HG02885 (cell line): ENCODE results near the gene ADD1.

Experiments used
- ATAC-seq: cut with Tn5 transposase; IDR thresholded peaks from one replicate; pipeline ENCODE4 v1.9.1; 2021; ENCODE audit warnings: mild to moderate bottlenecking; ENCODE audit not compliant: unreplicated experiment, poor library complexity

The ADD1 gene

DNA sequence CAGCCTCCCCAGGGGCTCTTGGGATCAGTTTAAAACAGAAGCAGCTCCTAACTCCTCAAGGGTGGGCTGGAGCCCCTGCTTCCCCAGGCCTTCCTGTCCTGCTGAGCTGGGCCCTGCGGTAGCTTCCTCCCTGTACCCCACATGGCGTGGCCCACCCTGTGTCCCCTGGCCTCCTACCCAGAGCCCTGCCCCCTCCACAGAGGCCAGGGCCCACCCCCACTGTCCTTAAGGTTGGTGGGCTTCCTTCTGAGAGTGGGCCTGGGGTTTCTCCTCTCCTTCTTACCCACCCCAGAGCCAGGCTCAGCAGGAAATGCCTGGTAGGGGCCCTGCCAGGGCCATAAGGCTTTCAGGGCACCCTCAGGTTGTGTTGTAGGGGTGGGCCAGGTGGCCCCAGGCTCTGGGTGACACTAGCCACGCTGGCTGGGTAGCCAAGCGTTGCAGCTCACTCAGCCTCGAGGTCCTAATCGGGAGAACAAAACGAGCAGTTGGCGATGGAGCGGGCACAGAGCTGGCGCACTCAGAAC lies 39.1 kb upstream of the ADD1 start:
- no peak for ATAC-seq

DNA sequence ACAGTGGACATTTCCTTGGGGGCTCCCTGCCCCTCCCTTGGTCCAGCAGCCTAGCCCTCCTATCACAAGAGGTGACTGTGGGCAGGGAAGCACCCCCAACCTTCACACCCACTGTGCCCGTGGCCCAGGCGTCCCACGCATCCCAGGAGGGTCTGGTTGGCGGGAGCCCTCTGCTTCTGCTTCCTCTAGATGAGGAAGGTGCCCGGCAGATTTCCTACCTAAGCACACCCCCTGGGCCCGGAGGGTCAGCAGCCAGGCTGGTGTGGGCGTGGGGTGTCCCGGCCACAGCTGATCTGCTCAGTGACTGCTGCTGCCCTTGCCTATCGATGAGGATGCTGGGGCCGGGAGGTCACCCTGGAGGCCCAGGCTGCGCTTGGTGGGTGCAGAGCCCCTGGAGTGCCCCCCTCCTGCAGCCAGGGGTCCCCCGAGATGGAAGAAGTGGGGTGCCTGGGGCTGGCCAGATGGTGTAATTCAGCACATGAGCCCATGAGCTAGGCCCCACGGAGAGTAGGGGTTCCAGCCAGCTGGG lies 38.6 kb upstream of the ADD1 start:
- no peak for ATAC-seq

DNA sequence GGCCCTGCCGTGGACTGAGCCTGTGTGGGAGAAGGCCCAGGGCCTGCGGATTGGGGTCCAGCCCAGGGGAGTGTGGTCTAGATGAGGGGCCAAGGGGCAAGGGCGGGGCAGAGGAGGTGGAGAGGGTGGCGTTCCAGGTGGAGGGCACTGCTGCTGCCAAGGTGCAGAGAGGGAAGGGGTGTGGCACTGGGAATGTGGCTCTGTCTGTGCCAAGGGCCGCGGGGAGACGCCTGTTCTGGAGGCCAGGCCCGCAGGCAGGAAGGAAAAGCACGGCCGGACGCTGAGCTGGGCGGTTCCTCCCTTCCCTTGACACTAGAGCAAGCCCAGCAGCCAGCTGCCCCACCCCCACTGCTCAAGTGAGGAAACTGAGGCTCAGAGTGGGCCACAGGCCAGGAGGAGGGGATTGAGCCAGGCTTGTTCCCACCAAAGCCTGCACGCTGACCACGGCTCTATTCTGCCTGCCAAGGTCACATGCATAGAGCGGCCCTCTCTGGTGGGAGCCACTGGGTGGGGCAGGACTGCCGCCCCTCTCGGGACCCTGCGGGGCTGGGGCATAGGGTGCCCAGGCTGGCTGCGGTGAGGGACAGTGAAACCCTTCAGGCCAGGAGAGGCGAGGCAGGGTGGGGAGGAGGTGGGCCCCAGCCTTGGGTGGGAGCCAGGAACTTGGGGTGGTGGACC lies 37.8 kb upstream of the ADD1 start:
- ATAC-seq = no peak

GRCh38 chr4:2806390-2807355 lies 37.0 kb upstream of the ADD1 start:
- no peak for ATAC-seq

DNA sequence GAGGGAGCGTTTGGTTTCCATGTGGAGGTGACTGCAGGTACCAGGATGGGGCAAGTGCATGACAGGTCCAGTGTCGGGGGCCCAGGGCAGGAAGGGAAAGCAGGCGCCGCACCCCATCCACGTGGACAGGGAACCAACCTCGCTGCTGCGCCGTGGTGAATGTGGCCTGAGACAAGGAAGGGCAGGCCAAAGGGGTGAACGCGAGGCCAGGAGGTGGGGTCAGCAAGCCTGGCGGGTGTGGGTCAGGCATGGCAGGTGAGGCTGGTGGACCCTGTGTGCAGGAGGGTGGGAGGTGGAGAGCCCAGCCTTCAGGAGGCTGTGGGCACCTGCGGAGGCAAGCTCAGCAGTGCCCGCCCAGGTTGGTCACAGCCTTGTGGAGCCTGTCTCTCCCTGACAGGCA lies 36.1 kb upstream of the ADD1 start:
- no peak for ATAC-seq

DNA sequence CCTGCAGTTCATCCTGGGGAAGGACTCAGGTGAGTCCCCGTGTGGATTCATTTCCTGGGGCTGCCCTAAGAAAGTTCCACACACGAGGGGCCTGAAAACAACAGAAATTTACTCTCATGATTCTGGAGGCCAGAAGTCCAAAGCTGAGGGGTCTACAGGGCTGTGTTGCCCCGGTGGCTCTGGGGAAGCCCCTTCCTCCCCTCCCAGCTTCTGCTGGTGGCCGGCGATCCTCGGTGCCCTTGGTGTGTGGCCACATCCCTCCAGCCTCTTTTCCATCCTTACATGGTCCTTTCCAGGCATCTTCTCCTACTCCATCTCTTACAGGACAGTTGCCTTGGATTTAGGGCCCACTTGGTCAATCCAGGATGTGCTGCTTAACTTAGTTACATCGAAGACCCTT lies 35.6 kb upstream of the ADD1 start:
- no peak for ATAC-seq

GRCh38 chr4:2809610-2810180 lies 33.9 kb upstream of the ADD1 start:
- no peak for ATAC-seq

- ATAC-seq = no peak
Observed at GRCh38 chr4:2810388-2810787, 33.3 kb upstream of the ADD1 start.

DNA sequence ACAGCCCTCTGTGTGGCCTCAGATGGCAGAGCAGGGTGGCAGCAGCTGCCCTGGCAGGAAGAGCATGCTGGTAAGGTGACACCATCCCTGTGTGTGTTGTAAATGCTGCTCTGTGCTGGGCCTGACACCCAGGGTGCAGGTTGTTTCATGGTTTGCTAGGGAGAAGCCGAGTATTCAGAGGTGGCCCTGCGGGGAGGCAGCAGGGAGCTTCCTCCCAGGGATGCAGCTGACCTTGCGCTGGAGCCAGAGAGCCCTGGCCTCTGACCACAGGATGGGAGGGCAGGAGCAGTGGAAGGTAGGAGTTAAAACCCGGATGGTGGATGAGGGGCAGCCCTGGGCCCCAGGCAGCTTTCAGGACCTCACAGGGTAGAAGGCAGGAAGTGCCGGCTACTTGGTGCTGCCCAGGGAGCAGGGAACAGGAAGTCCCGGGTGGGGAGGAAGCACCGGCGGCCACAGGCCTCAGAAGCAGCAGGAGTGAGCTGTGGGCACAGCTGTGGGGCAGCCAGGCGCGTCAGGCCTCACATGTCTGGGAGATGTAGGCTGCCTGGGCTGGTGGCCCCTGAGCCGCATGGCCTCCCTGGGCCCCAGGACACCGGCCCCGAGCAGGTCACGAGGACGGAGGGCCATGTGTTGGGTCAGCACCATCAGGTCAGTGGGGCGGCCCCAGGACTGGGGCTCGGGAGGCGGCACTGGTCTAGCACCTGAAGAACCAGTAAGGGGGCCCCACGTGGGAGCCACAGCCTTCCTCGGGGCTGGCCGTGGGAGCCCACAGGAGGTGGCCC lies 31.6 kb upstream of the ADD1 start:
- peak; percentile 66 for ATAC-seq

DNA sequence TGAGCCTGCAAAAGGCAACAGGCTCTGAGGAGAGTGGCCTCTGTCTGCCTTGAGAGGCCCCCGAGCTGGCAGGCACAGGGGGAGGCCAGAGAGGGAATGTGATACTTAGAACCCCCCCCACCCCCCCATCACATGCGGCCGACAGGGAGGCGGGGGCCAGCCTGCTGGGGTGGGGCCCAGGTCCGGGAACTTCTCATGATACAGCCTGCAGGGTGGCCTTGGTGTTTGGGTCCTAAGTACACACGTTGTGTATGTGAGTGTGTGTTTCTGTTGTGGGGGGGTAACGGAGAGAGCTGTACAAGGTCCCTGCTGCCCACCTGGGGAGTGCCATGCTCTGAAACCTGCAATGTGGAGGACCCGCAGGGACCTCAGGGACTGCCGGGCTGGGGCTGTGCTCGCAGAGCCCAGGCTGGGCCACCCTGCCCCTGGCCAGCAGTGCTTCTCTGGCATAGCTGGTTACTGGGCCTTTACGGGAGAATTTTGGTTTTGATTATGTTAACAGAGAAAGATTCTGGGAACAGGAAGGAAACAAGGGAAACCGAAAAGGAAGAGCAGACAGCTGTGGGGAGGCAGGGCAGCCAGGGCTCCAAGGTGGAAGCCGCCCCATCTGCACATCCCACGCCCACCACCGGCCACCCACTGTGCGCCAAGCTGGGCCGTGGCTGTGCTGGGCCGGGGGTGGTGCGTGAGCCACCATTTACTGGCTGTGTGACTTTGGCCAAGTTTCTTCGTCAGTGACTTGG lies 30.9 kb upstream of the ADD1 start:
- ATAC-seq = peak; percentile 32

DNA sequence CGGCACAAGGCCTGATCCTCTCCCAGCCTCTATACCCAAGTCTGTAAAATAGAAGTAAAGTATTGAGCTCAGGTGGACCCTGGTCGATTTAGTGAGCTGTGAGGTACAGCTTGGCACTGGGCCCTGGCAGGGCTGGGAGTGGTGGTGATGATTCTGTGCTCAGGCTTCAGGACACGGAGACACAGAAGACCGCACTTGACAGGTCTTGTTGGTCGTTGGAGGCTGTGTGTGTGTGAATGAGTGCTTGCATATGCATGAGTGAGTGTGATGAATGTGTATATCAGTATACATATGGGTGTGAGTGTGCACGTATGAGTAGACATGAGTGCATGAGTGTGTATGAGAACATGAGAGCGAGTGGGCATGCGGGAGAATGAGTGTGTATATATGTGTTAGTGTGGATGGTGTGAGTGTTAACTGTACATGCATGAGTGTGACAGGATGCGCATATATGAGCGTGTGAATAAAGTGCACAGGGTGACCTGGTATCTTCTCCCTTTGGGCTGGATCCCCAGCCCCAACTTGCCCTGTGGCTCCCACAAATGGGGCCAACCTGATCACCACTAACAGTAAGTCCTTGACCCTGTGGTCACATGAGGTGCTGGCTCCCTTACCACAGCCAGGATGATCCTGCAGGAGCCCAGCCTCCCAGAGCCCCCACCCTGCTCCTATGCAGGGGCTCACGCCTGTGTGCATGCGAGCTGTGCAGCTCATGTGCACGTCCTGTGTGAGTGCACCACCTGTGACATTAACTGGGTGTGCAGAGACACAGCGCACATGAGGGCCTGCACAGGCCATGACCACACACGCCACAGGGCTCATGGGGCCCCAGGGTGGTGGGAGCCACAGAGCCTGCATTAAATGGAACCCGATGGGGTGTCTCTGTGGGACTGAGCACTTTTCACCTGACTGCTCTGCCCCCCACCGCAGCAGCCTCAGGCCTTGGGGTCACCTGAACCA lies 29.9 kb upstream of the ADD1 start:
- ATAC-seq = no peak

- no peak for ATAC-seq
Observed at GRCh38 chr4:2814627-2815270, 28.9 kb upstream of the ADD1 start.

GRCh38 chr4:2816401-2816954 lies 27.2 kb upstream of the ADD1 start:
- ATAC-seq = no peak

GRCh38 chr4:2817137-2817536 lies 26.5 kb upstream of the ADD1 start:
- ATAC-seq = no peak

GRCh38 chr4:2817701-2818350 lies 25.8 kb upstream of the ADD1 start:
- peak; percentile 36 for ATAC-seq

GRCh38 chr4:2818351-2818939 lies 25.2 kb upstream of the ADD1 start:
- peak; percentile 13 for ATAC-seq
